A549 (cell line): ENCODE data around the gene MYO1H. TPM values are rescaled to one million over a fixed set of nuclear protein-coding genes. Genes with fewer than 3 reads are reported as not detected.

Source experiments
- ATAC-seq, 2 experiments: fragments of 200-7000 bp in 1 of 2; fragments of >200 bp in 1 of 2; cut with Nextera tagmentation in 1 of 2; cut with Tn5 transposase in 1 of 2; 3 replicates each; pipeline versions ENCODE4 v1.8.0 to v1.9.1; 2018 to 2020; ENCODE audit warnings: mild to moderate bottlenecking in 1 of 2, moderate library complexity in 1 of 2
- CTCF ChIA-PET: fragments of 300-600 bp; sonication (Branson Sonifier 250); formaldehyde crosslinking; extraction: SDS; loops from one replicate; lab custom pipeline; 2021; ENCODE audit warnings: antibody characterized with exemption, inconsistent platforms; lab: Yijun Ruan, JAX
- POLR2A ChIA-PET: fragments of 350-600 bp; formaldehyde crosslinking; extraction: SDS; loops from one replicate; lab custom pipeline; 2021; ENCODE audit warnings: antibody characterized with exemption, inconsistent platforms; lab: Yijun Ruan, JAX
- DNase-seq, 2 experiments: peaks; one replicate each; pipeline versions ENCODE4 v3.0.0 to v3.0.0-alpha.2; 2011 to 2016; ENCODE audit warnings: low read depth in 1 of 2, low spot score in 1 of 2
- FAIRE-seq: peaks from 2 replicates; lab custom pipeline; 2011; peaks lifted over from hg19 to GRCh38; lab: Jason Lieb, UNC
- H3K27ac ChIP-seq, 2 experiments: fragments of >200 bp; sonication (Bioruptor Twin); formaldehyde crosslinking; 3 replicates each; pipeline ENCODE4 v1.5.1; 2016 to 2017
- H3K4me1 ChIP-seq: fragments of >200 bp; sonication (Bioruptor Twin); formaldehyde crosslinking; 3 replicates; pipeline ENCODE4 v1.6.1; 2016
- H3K4me2 ChIP-seq: fragments of >200 bp; sonication (Bioruptor Twin); formaldehyde crosslinking; 3 replicates; pipeline ENCODE4 v1.6.1; 2016
- H3K4me3 ChIP-seq: fragments of >200 bp; sonication (Bioruptor Twin); formaldehyde crosslinking; 3 replicates; pipeline ENCODE4 v1.5.1; 2016
- H3K9me3 ChIP-seq: fragments of >200 bp; sonication (Bioruptor Twin); formaldehyde crosslinking; 3 replicates; pipeline ENCODE4 v1.6.1; 2016
- CBX2 ChIP-seq: fragments of 200-600 bp; sonication (generic); IDR thresholded peaks from 2 replicates; pipeline ENCODE4 v1.6.1; 2016; ENCODE audit warnings: low read depth, mild to moderate bottlenecking, borderline replicate concordance
- CEBPB ChIP-seq, 2 experiments: fragments of >200 bp in 1 of 2; sonication (Bioruptor Twin) in 1 of 2; formaldehyde crosslinking in 1 of 2; IDR thresholded peaks; 2 replicates each; pipeline ENCODE4 v1.6.1; 2012 to 2016
- CHD2 ChIP-seq: fragments of 150-350 bp; IDR thresholded peaks from 2 replicates; pipeline ENCODE4 v1.6.1; 2014; ENCODE audit warnings: low read length; ENCODE audit not compliant: partially characterized antibody
- ESRRA ChIP-seq: fragments of 150-350 bp; IDR thresholded peaks from 2 replicates; pipeline ENCODE4 v1.6.1; 2014; ENCODE audit warnings: mild to moderate bottlenecking, low read length, borderline replicate concordance
- FOSL2 ChIP-seq, 2 experiments: fragments of 450-650 bp in 1 of 2; fragments of >200 bp in 1 of 2; sonication (Bioruptor Twin) in 1 of 2; formaldehyde crosslinking; IDR thresholded peaks; 2 replicates each; pipeline versions ENCODE4 v1.5.0 to v1.6.1; 2016 to 2020; ENCODE audit warnings: mild to moderate bottlenecking in 1 of 2, moderate library complexity in 1 of 2
- FOXS1 ChIP-seq: fragments of 250-450 bp; sonication (Bioruptor Pico); IDR thresholded peaks from 2 replicates; pipeline ENCODE4 v1.5.0; 2020; ENCODE audit warnings: mild to moderate bottlenecking, moderate library complexity
- HDAC2 ChIP-seq: fragments of 200-600 bp; sonication (generic); IDR thresholded peaks from 2 replicates; pipeline ENCODE4 v1.6.1; 2016
- HEYL ChIP-seq: fragments of 250-450 bp; sonication (Bioruptor Pico); IDR thresholded peaks from 2 replicates; pipeline ENCODE4 v1.8.0; 2021; ENCODE audit warnings: mild to moderate bottlenecking, moderate library complexity
- KDM1A ChIP-seq: fragments of 200-600 bp; sonication (generic); IDR thresholded peaks from 2 replicates; pipeline ENCODE4 v1.6.1; 2016; ENCODE audit warnings: low read depth, mild to moderate bottlenecking
- MAFK ChIP-seq: fragments of 450-650 bp; IDR thresholded peaks from 2 replicates; pipeline ENCODE4 v1.6.1; 2014; ENCODE audit not compliant: partially characterized antibody
- MYC ChIP-seq: IDR thresholded peaks from 2 replicates; pipeline ENCODE4 v1.6.1; 2012; ENCODE audit warnings: mild to moderate bottlenecking, inconsistent platforms, low read length, improper control_type of control experiment, borderline replicate concordance
- PHF8 ChIP-seq: fragments of 200-600 bp; sonication (generic); IDR thresholded peaks from 2 replicates; pipeline ENCODE4 v1.6.1; 2016; ENCODE audit warnings: low read depth, mild to moderate bottlenecking, antibody characterized with exemption, moderate library complexity, borderline replicate concordance
- SMC3 ChIP-seq: fragments of >200 bp; sonication (Bioruptor Twin); formaldehyde crosslinking; IDR thresholded peaks from 3 replicates; pipeline ENCODE4 v1.6.1; 2018; ENCODE audit warnings: inconsistent platforms
- ZFP36 ChIP-seq: fragments of 450-650 bp; IDR thresholded peaks from 2 replicates; pipeline ENCODE4 v1.6.1; 2014; ENCODE audit warnings: borderline replicate concordance; ENCODE audit not compliant: partially characterized antibody
- WGBS: methylation state at CpG from one replicate; pipeline ENCODE4 v1.1.6; 2017; ENCODE audit errors: missing lambda C conversion rate; 5-methylcytosine and 5-hydroxymethylcytosine counted together
- polyA plus RNA-seq, 4 experiments: library from polyadenylated mRNA; depleted of rRNA in 3 of 4; stranded (reverse); fragments of >200 nt; fragmentation: RNase III in 1 of 4; extraction: RNeasy Plus Mini Kit Qiagen cat#74134 plus additional on column Dnase treatment in 1 of 4; gene quantifications; 2 replicates in 3 of 4; 3 replicates in 1 of 4; pipeline ENCODE4 v1.2.3, GENCODE V29; 2011 to 2017
- TF ChIP-seq, protein P1 (sequence below): fragments of 150-350 bp; IDR thresholded peaks from 2 replicates; pipeline ENCODE4 v1.6.1; 2014; ENCODE audit warnings: low read depth, mild to moderate bottlenecking, low read length
- TF ChIP-seq, protein P2 (sequence below): fragments of 450-650 bp; IDR thresholded peaks from 2 replicates; pipeline ENCODE4 v1.6.1; 2014; ENCODE audit warnings: antibody characterized with exemption
- TF ChIP-seq, protein P3 (sequence below): IDR thresholded peaks from 2 replicates; pipeline ENCODE4 v1.6.1; 2012
- TF ChIP-seq, protein P4 (sequence below): fragments of >200 bp; sonication (Bioruptor Twin); formaldehyde crosslinking; IDR thresholded peaks from 3 replicates; pipeline ENCODE4 v1.6.1; 2016

Gene MYO1H
- polyA plus RNA-seq, 2 of the 4 experiments (the other 2 are of a cell fraction): not detected

DNA sequence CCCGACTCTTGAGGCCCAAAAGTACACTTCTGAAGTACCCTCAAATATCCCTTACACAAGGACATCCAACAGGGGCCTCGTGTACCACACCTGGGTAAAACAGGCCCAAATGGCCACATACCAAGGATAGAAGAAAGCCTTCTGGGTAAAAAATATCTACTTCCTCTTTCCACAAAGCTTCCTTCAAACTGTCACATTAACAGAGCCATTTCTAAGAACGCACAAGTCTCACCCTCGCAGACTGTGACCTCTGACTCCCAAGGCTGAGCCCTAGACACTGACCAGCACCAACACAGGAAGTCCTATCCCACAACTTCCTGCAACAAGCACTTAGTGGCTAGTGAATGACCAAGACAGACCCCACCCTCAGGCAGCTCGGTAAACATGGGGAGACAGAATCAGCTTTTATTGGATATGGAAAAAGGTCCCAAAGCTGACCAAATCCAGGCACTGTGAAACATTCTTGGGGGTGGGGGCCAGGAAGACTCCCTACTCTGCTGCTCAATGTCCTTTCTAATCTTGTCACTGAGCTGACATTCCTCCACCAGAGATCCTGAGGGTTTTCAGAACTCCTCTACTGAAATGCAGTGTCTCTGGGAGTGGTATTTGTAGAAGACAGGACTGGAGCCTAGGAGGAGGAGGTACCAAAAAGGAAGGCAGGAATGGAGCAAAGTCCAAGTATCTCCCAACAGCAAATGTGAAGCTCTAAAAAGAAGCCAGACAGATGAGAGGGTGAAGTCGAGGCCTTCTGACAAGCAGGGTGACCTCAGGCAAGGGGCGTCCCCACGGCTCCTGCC, 113.5 kb downstream of the MYO1H start:
- peaks cover 39% of the 10 kb centered on the region for H3K4me1 ChIP-seq
- peak in 1 of 2 experiments; percentile 45 for DNase-seq
- no peak for FAIRE-seq
- H3K27ac ChIP-seq: peak overlapping the region; percentile 33 to 87; a peak in 5 of 6 replicates
- ChIA-PET CTCF (interaction anchor here (1.2 to 3.6 kb wide), 3 partner anchors 9 to 68 kb away, joined by 3 to 12 read pairs (median 10); no protein-coding TSS in a partner anchor), POLR2A (interaction anchor here (1.6 kb wide), 1 partner anchor 16 kb away, joined by 4 read pairs; the partner anchor contains the start of genes KCTD10 and UBE3B)
- TF ChIP-seq HDAC2 (no peak), ZFP36 (no peak), CBX2 (no peak), FOXS1 (no peak), FOSL2 (IDR thresholded peaks at IDR 0.05) (no peak), FOSL2 (CRISPR knock-in tag; IDR thresholded peaks at IDR 0.05) (no peak), SMC3 (no peak), HEYL (no peak), PHF8 (no peak), CHD2 (no peak), KDM1A (no peak), MAFK (no peak)
- TF ChIP-seq, protein P1, sequence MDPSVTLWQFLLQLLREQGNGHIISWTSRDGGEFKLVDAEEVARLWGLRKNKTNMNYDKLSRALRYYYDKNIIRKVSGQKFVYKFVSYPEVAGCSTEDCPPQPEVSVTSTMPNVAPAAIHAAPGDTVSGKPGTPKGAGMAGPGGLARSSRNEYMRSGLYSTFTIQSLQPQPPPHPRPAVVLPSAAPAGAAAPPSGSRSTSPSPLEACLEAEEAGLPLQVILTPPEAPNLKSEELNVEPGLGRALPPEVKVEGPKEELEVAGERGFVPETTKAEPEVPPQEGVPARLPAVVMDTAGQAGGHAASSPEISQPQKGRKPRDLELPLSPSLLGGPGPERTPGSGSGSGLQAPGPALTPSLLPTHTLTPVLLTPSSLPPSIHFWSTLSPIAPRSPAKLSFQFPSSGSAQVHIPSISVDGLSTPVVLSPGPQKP: no peak
- TF ChIP-seq, protein P2, sequence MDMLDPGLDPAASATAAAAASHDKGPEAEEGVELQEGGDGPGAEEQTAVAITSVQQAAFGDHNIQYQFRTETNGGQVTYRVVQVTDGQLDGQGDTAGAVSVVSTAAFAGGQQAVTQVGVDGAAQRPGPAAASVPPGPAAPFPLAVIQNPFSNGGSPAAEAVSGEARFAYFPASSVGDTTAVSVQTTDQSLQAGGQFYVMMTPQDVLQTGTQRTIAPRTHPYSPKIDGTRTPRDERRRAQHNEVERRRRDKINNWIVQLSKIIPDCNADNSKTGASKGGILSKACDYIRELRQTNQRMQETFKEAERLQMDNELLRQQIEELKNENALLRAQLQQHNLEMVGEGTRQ: no peak
- TF ChIP-seq, protein P3, sequence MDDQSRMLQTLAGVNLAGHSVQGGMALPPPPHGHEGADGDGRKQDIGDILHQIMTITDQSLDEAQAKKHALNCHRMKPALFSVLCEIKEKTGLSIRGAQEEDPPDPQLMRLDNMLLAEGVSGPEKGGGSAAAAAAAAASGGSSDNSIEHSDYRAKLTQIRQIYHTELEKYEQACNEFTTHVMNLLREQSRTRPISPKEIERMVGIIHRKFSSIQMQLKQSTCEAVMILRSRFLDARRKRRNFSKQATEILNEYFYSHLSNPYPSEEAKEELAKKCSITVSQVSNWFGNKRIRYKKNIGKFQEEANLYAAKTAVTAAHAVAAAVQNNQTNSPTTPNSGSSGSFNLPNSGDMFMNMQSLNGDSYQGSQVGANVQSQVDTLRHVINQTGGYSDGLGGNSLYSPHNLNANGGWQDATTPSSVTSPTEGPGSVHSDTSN: no peak
- TF ChIP-seq, protein P4, sequence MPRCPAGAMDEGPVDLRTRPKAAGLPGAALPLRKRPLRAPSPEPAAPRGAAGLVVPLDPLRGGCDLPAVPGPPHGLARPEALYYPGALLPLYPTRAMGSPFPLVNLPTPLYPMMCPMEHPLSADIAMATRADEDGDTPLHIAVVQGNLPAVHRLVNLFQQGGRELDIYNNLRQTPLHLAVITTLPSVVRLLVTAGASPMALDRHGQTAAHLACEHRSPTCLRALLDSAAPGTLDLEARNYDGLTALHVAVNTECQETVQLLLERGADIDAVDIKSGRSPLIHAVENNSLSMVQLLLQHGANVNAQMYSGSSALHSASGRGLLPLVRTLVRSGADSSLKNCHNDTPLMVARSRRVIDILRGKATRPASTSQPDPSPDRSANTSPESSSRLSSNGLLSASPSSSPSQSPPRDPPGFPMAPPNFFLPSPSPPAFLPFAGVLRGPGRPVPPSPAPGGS: no peak
- ATAC-seq: peak in 1 of 2 experiments; percentile 36; a peak in 3 of 6 replicates
- H3K4me2 ChIP-seq: peak overlapping the region; percentile 60
- H3K4me3 ChIP-seq: no peak overlapping the region
- 65% methylated on average over 8 of the region's 8 CpGs for WGBS
- H3K9me3 ChIP-seq: no peaks in the 10 kb centered on the region

DNA sequence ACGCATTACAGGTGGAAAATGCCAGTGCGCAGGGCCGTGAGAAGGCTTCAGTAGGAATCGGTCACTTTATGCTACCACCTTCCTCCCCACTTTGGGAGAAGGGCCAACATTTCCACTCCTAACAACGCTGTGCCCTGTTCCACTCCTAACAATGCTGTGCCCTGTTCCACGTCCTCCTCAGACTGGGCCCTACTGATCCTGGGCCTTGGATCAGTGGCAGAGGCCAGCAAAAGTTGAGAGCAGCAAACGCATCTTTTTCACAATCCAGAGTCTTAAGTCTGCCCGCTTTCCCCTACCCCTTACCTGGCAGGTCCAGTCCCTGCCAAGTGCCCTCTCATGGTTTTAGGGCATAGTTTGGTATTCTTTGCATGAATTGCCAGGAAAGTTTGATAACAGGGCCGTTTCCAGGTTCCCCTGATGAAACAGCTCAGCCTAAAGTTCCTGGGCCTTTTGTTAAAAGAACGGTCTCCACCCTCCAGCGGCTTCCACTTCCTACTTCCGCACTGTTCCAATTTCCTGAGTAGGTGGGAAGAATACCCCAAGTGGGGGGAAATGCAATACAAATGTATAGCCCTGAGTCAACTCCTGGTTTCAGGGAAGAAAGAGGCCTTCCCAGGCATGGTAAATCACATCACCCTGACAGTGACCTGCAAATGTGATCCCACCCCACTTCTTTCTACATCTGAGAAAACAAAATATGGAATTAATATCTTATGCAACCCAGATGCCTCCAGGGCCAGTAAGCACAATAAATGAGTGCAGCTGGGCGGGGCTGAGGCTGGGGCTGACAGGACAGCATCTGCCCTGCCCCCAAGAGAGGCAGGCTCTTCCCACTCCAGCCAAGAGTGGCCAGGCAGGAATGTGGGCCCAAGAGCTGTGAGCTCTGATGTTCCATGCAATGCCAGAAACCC, 114.4 kb downstream of the MYO1H start:
- CTCF ChIA-PET: interaction anchor here (0.9 to 3.6 kb wide), 9 partner anchors 8 to 136 kb away, joined by 3 to 12 read pairs (median 5); no protein-coding TSS in a partner anchor

More for the DNA sequence above, 114.4 kb downstream of the MYO1H start:
- peak; percentile 27 to 65 for DNase-seq
- Histone ChIP-seq H3K9me3 (no peaks in the 10 kb centered on the region), H3K4me2 (peak overlapping the region; percentile 60), H3K27ac (peak overlapping the region; percentile 58 to 87), H3K4me1 (peaks cover 39% of the 10 kb centered on the region), H3K4me3 (no peak overlapping the region)
- TF ChIP-seq CEBPB (IDR thresholded peaks at IDR 0.05) (peak in 1 of 2 experiments; percentile 63; a peak in 2 of 4 replicates), ESRRA (no peak), MYC (no peak)
- no peak for FAIRE-seq
- peak; percentile 63 to 85; a peak in 4 of 6 replicates for ATAC-seq
- 83% methylated on average over 13 of the region's 13 CpGs for WGBS
- POLR2A ChIA-PET: interaction anchor here (1.6 kb wide), 1 partner anchor 15 kb away, joined by 4 read pairs; the partner anchor contains the start of genes KCTD10 and UBE3B
